Nephron progenitor cell (in vitro differentiated cells): ENCODE measurements around the gene PPM1G.

Experiments
- DNase-seq: peaks from one replicate; pipeline ENCODE4 v3.0.0; 2021
- H3K27ac Mint-ChIP-seq: 2 replicates; pipeline ENCODE4 v1.8.0; 2021; ENCODE audit warnings: mild to moderate bottlenecking, moderate library complexity, mixed read lengths
- H3K27me3 Mint-ChIP-seq: 2 replicates; pipeline ENCODE4 v1.8.0; 2021; ENCODE audit warnings: mild to moderate bottlenecking, low read depth, mixed read lengths; ENCODE audit not compliant: poor library complexity
- H3K36me3 Mint-ChIP-seq: 2 replicates; pipeline ENCODE4 v1.8.0; 2021; ENCODE audit warnings: low read depth, mixed read lengths
- H3K4me1 Mint-ChIP-seq: 2 replicates; pipeline ENCODE4 v1.8.0; 2021; ENCODE audit warnings: mixed read lengths
- H3K4me3 Mint-ChIP-seq: 2 replicates; pipeline ENCODE4 v1.8.0; 2021; ENCODE audit warnings: mild to moderate bottlenecking, moderate library complexity, mixed read lengths
- H3K9me3 Mint-ChIP-seq: 2 replicates; pipeline ENCODE4 v1.8.0; 2021; ENCODE audit warnings: mild to moderate bottlenecking, moderate library complexity, mixed read lengths
- CTCF ChIP-seq: fragments of 200-600 bp; sonication (generic); IDR thresholded peaks from 2 replicates; pipeline ENCODE4 v1.5.0; 2021; ENCODE audit warnings: antibody characterized with exemption

The PPM1G gene

GRCh38 chr2:27445615-27446014 lies 36.2 kb upstream of the PPM1G start:
- Mint-ChIP-seq H3K36me3 (peaks cover 60% of the 10 kb centered on the region), H3K27ac (no peak overlapping the region), H3K4me3 (no peak overlapping the region), H3K27me3 (no peaks in the 10 kb centered on the region), H3K9me3 (no peaks in the 10 kb centered on the region), H3K4me1 (peaks cover 21% of the 10 kb centered on the region)
- TF ChIP-seq CTCF = no peak
- DNase-seq = no peak

- Mint-ChIP-seq H3K27ac (no peak overlapping the region), H3K4me1 (peaks cover 26% of the 10 kb centered on the region), H3K9me3 (no peaks in the 10 kb centered on the region), H3K36me3 (peaks cover 63% of the 10 kb centered on the region), H3K27me3 (no peaks in the 10 kb centered on the region), H3K4me3 (no peak overlapping the region)
- no peak for DNase-seq
- TF ChIP-seq CTCF = no peak
These were observed 35.8 kb upstream of the PPM1G start for GRCh38 chr2:27445155-27445554.

- H3K36me3 Mint-ChIP-seq = peaks cover 62% of the 10 kb centered on the region
- H3K4me3 Mint-ChIP-seq = peak overlapping the region; percentile 63
- H3K27me3 Mint-ChIP-seq = no peaks in the 10 kb centered on the region
- no peaks in the 10 kb centered on the region for H3K9me3 Mint-ChIP-seq
- no peak for TF ChIP-seq CTCF
- H3K27ac Mint-ChIP-seq = peak overlapping the region; percentile 74
- DNase-seq = no peak
- peaks cover 27% of the 10 kb centered on the region for H3K4me1 Mint-ChIP-seq
These were observed 33.5 kb upstream of the PPM1G start for GRCh38 chr2:27442920-27443282.

- peaks cover 27% of the 10 kb centered on the region for H3K4me1 Mint-ChIP-seq
- DNase-seq = peak; percentile 76
- peaks cover 59% of the 10 kb centered on the region for H3K36me3 Mint-ChIP-seq
- H3K9me3 Mint-ChIP-seq = no peaks in the 10 kb centered on the region
- no peaks in the 10 kb centered on the region for H3K27me3 Mint-ChIP-seq
- H3K27ac Mint-ChIP-seq = peak within 1 kb of the TSS; percentile 74
- TF ChIP-seq CTCF = peak; percentile 44
- H3K4me3 Mint-ChIP-seq = peak within 1 kb of the TSS; percentile 65
These were observed 32.8 kb upstream of the PPM1G start, which contains the start of gene KRTCAP3 for GRCh38 chr2:27441958-27442919. Gene KRTCAP3 (plus strand): TSS chr2:27442381. CDS start chr2:27442413, 32 bp downstream.

- Mint-ChIP-seq H3K4me1 (peaks cover 27% of the 10 kb centered on the region), H3K9me3 (no peaks in the 10 kb centered on the region), H3K27me3 (no peaks in the 10 kb centered on the region), H3K4me3 (peak overlapping the region; percentile 65), H3K27ac (peak overlapping the region; percentile 39), H3K36me3 (peaks cover 63% of the 10 kb centered on the region)
- DNase-seq = no peak
- no peak for TF ChIP-seq CTCF
These were observed 32.0 kb upstream of the PPM1G start for GRCh38 chr2:27441226-27441926.
